Measurements from ENCODE around the gene SLC39A1. TPM values are rescaled to one million over a fixed set of nuclear protein-coding genes. Genes with fewer than 3 reads are reported as not detected.
A peak's percentile ranks its signal among the peaks of the same experiment; 100 is the strongest.

The SLC39A1 gene
- total and polyA plus RNA-seq, 4 donors, result 73.4 to 247 (median 122) TPM

- DNase-seq (no peak), ATAC-seq (ENCODE audit: insufficient read depth, low FRiP score) (no peak)
- Histone ChIP-seq H3K27ac (ENCODE audit: low read depth in 1 of 2, low read length in 1 of 2) (no peak overlapping the region), H3K4me3 (no peak overlapping the region), H3K27me3 (ENCODE audit: control insufficient read depth in 3 of 3, insufficient read depth in 3 of 3, low read length in 2 of 3) (no peaks in the 10 kb centered on the region), H3K36me3 (ENCODE audit: control insufficient read depth in 4 of 4, insufficient read depth in 4 of 4, low read length in 4 of 4) (peaks cover 13 to 26% (median 17%) of the 10 kb centered on the region in 4 donors), H3K9me3 (ENCODE audit: control insufficient read depth in 4 of 4, insufficient read depth in 3 of 4, low read length in 3 of 4) (no peaks in the 10 kb centered on the region), H3K4me1 (ENCODE audit: control insufficient read depth in 5 of 5, insufficient read depth in 5 of 5, low read length in 5 of 5) (peaks cover 4 to 11% (median 6%) of the 10 kb centered on the region in 5 donors), H3K9ac (ENCODE audit: insufficient read depth in 1 of 2, low read length in 2 of 2) (no peak overlapping the region)
- WGBS, 2 donors, result 89 to 94% methylated on average over 3 of the region's 3 CpGs
- TF ChIP-seq CTCF (IDR thresholded peaks at IDR 0.05; ENCODE audit: control extremely low read depth, extremely low read depth), result no peak
These were observed 31.9 kb upstream of the SLC39A1 start for GRCh38 chr1:153995202-153995601.

GRCh38 chr1:153991806-153992205 is 28.5 kb upstream of the SLC39A1 start:
- peak overlapping the region in 1 of 2 donors; percentile 25 for H3K27ac ChIP-seq (ENCODE audit: low read depth in 1 of 2, low read length in 1 of 2)
- 90 to 91% methylated on average over 2 of the region's 2 CpGs for WGBS, 2 donors

GRCh38 chr1:153991151-153991630 is 27.9 kb upstream of the SLC39A1 start:
- peak overlapping the region; percentile 97 for H3K9ac ChIP-seq (ENCODE audit: insufficient read depth in 1 of 2, low read length in 2 of 2)
- peaks cover 4 to 15% (median 6%) of the 10 kb centered on the region in 5 donors for H3K4me1 ChIP-seq (ENCODE audit: control insufficient read depth in 5 of 5, insufficient read depth in 5 of 5, low read length in 5 of 5)
- DNase-seq, result no peak
- H3K27me3 ChIP-seq (ENCODE audit: control insufficient read depth in 3 of 3, insufficient read depth in 3 of 3, low read length in 2 of 3), result no peaks in the 10 kb centered on the region
- H3K36me3 ChIP-seq (ENCODE audit: control insufficient read depth in 4 of 4, insufficient read depth in 4 of 4, low read length in 4 of 4), result peaks cover 13 to 26% (median 17%) of the 10 kb centered on the region in 4 donors
- 6 to 14% methylated on average over 9 of the region's 9 CpGs for WGBS, 2 donors
- peak overlapping the region; percentile 96 to 99 for H3K27ac ChIP-seq (ENCODE audit: low read depth in 1 of 2, low read length in 1 of 2)
- peak overlapping the region; percentile 82 for H3K4me3 ChIP-seq
- H3K9me3 ChIP-seq (ENCODE audit: control insufficient read depth in 4 of 4, insufficient read depth in 3 of 4, low read length in 3 of 4), result no peaks in the 10 kb centered on the region
- no peak for ATAC-seq (ENCODE audit: insufficient read depth, low FRiP score)
- no peak for TF ChIP-seq CTCF (IDR thresholded peaks at IDR 0.05; ENCODE audit: control extremely low read depth, extremely low read depth)

More at GRCh38 chr1:153991806-153992205, 28.5 kb upstream of the SLC39A1 start:
- Histone ChIP-seq H3K4me3 (no peak overlapping the region), H3K27me3 (ENCODE audit: control insufficient read depth in 3 of 3, insufficient read depth in 3 of 3, low read length in 2 of 3) (no peaks in the 10 kb centered on the region), H3K9me3 (ENCODE audit: control insufficient read depth in 4 of 4, insufficient read depth in 3 of 4, low read length in 3 of 4) (no peaks in the 10 kb centered on the region), H3K9ac (ENCODE audit: insufficient read depth in 1 of 2, low read length in 2 of 2) (peak overlapping the region in 1 of 2 donors; percentile 97), H3K4me1 (ENCODE audit: control insufficient read depth in 5 of 5, insufficient read depth in 5 of 5, low read length in 5 of 5) (peaks cover 4 to 11% (median 6%) of the 10 kb centered on the region in 5 donors), H3K36me3 (ENCODE audit: control insufficient read depth in 4 of 4, insufficient read depth in 4 of 4, low read length in 4 of 4) (peaks cover 13 to 26% (median 17%) of the 10 kb centered on the region in 4 donors)
- ATAC-seq (ENCODE audit: insufficient read depth, low FRiP score), result no peak
- DNase-seq, result no peak
- TF ChIP-seq CTCF (IDR thresholded peaks at IDR 0.05; ENCODE audit: control extremely low read depth, extremely low read depth), result no peak

Measured in lung (tissue), 12 donors.